ENCODE measurements around the gene S1PR1. TPM values are rescaled to one million over a fixed set of nuclear protein-coding genes. Genes with fewer than 3 reads are reported as not detected.
"Not testable (repeated sequence)": the region's sequence is repeated elsewhere in the genome, so short reads cannot be mapped to it uniquely, and the experiment has no call there.

S1PR1 gene
- total RNA-seq, 1 donor from 2014 or later: 21.9 TPM

- no peak overlapping the region for H3K9ac ChIP-seq (ENCODE audit: low read depth in 1 of 3, low read length in 3 of 3)
- H3K9me3 ChIP-seq (ENCODE audit: control insufficient read depth in 3 of 3, low read length in 3 of 3): no peaks in the 10 kb centered on the region
- no peaks in the 10 kb centered on the region for H3K36me3 ChIP-seq (ENCODE audit: control insufficient read depth in 3 of 3, insufficient read depth in 3 of 3, low read length in 3 of 3)
- H3K4me1 ChIP-seq (ENCODE audit: control insufficient read depth in 3 of 3, insufficient read depth in 3 of 3, low read length in 3 of 3): no peaks in the 10 kb centered on the region
- H3K27me3 ChIP-seq (ENCODE audit: control insufficient read depth in 3 of 3, insufficient read depth in 3 of 3, low read length in 3 of 3): no peaks in the 10 kb centered on the region
- no peak overlapping the region for H3K27ac ChIP-seq (ENCODE audit: low read depth, low read length)
- H3K4me3 ChIP-seq (ENCODE audit: low read length in 3 of 3): no peak overlapping the region
Measured at GRCh38 chr1:101199637-101199982, 37.2 kb upstream of the S1PR1 start.

GRCh38 chr1:101200513-101200912, 36.3 kb upstream of the S1PR1 start:
- Histone ChIP-seq H3K4me1 (ENCODE audit: control insufficient read depth in 3 of 3, insufficient read depth in 3 of 3, low read length in 3 of 3) (no peaks in the 10 kb centered on the region), H3K9me3 (ENCODE audit: control insufficient read depth in 3 of 3, low read length in 3 of 3) (no peaks in the 10 kb centered on the region), H3K9ac (ENCODE audit: low read depth in 1 of 3, low read length in 3 of 3) (no peak overlapping the region), H3K27me3 (ENCODE audit: control insufficient read depth in 3 of 3, insufficient read depth in 3 of 3, low read length in 3 of 3) (no peaks in the 10 kb centered on the region), H3K27ac (ENCODE audit: low read depth, low read length) (no peak overlapping the region), H3K4me3 (ENCODE audit: low read length in 3 of 3) (no peak overlapping the region), H3K36me3 (ENCODE audit: control insufficient read depth in 3 of 3, insufficient read depth in 3 of 3, low read length in 3 of 3) (no peaks in the 10 kb centered on the region)

- no peaks in the 10 kb centered on the region for H3K9me3 ChIP-seq (ENCODE audit: control insufficient read depth in 3 of 3, low read length in 3 of 3)
- H3K27me3 ChIP-seq (ENCODE audit: control insufficient read depth in 3 of 3, insufficient read depth in 3 of 3, low read length in 3 of 3): no peaks in the 10 kb centered on the region
- H3K36me3 ChIP-seq (ENCODE audit: control insufficient read depth in 3 of 3, insufficient read depth in 3 of 3, low read length in 3 of 3): no peaks in the 10 kb centered on the region
- no peak overlapping the region for H3K4me3 ChIP-seq (ENCODE audit: low read length in 3 of 3)
- no peak overlapping the region for H3K27ac ChIP-seq (ENCODE audit: low read depth, low read length)
- H3K4me1 ChIP-seq (ENCODE audit: control insufficient read depth in 3 of 3, insufficient read depth in 3 of 3, low read length in 3 of 3): no peaks in the 10 kb centered on the region
- H3K9ac ChIP-seq (ENCODE audit: low read depth in 1 of 3, low read length in 3 of 3): no peak overlapping the region
Measured at GRCh38 chr1:101203820-101204540, 32.8 kb upstream of the S1PR1 start.

- no peaks in the 10 kb centered on the region for H3K9me3 ChIP-seq (ENCODE audit: control insufficient read depth in 3 of 3, low read length in 3 of 3)
- no peaks in the 10 kb centered on the region for H3K4me1 ChIP-seq (ENCODE audit: control insufficient read depth in 3 of 3, insufficient read depth in 3 of 3, low read length in 3 of 3)
- no peak overlapping the region for H3K4me3 ChIP-seq (ENCODE audit: low read length in 3 of 3)
- no peak overlapping the region for H3K27ac ChIP-seq (ENCODE audit: low read depth, low read length)
- H3K36me3 ChIP-seq (ENCODE audit: control insufficient read depth in 3 of 3, insufficient read depth in 3 of 3, low read length in 3 of 3): no peaks in the 10 kb centered on the region
- no peak overlapping the region for H3K9ac ChIP-seq (ENCODE audit: low read depth in 1 of 3, low read length in 3 of 3)
- no peaks in the 10 kb centered on the region for H3K27me3 ChIP-seq (ENCODE audit: control insufficient read depth in 3 of 3, insufficient read depth in 3 of 3, low read length in 3 of 3)
Measured at GRCh38 chr1:101205457-101205856, 31.4 kb upstream of the S1PR1 start.

- not testable (repeated sequence) for H3K27me3 ChIP-seq (ENCODE audit: control insufficient read depth in 3 of 3, insufficient read depth in 3 of 3, low read length in 3 of 3); H3K4me1 ChIP-seq (ENCODE audit: control insufficient read depth in 3 of 3, insufficient read depth in 3 of 3, low read length in 3 of 3); H3K4me3 ChIP-seq (ENCODE audit: low read length in 3 of 3); H3K9ac ChIP-seq (ENCODE audit: low read depth in 1 of 3, low read length in 3 of 3); H3K27ac ChIP-seq (ENCODE audit: low read depth, low read length); H3K36me3 ChIP-seq (ENCODE audit: control insufficient read depth in 3 of 3, insufficient read depth in 3 of 3, low read length in 3 of 3); H3K9me3 ChIP-seq (ENCODE audit: control insufficient read depth in 3 of 3, low read length in 3 of 3)
Measured at GRCh38 chr1:101206139-101206538, 30.7 kb upstream of the S1PR1 start.

GRCh38 chr1:101207271-101207670, 29.5 kb upstream of the S1PR1 start:
- H3K27me3 ChIP-seq (ENCODE audit: control insufficient read depth in 3 of 3, insufficient read depth in 3 of 3, low read length in 3 of 3); H3K4me1 ChIP-seq (ENCODE audit: control insufficient read depth in 3 of 3, insufficient read depth in 3 of 3, low read length in 3 of 3); H3K4me3 ChIP-seq (ENCODE audit: low read length in 3 of 3); H3K27ac ChIP-seq (ENCODE audit: low read depth, low read length); H3K9me3 ChIP-seq (ENCODE audit: control insufficient read depth in 3 of 3, low read length in 3 of 3); H3K36me3 ChIP-seq (ENCODE audit: control insufficient read depth in 3 of 3, insufficient read depth in 3 of 3, low read length in 3 of 3); H3K9ac ChIP-seq (ENCODE audit: low read depth in 1 of 3, low read length in 3 of 3): not testable (repeated sequence)

- no peak overlapping the region for H3K4me3 ChIP-seq (ENCODE audit: low read length in 3 of 3)
- H3K9me3 ChIP-seq (ENCODE audit: control insufficient read depth in 3 of 3, low read length in 3 of 3): no peaks in the 10 kb centered on the region
Measured at GRCh38 chr1:101207891-101208290, 28.9 kb upstream of the S1PR1 start.

GRCh38 chr1:101215363-101216011, 21.3 kb upstream of the S1PR1 start:
- Histone ChIP-seq H3K27me3 (ENCODE audit: control insufficient read depth in 3 of 3, insufficient read depth in 3 of 3, low read length in 3 of 3) (no peaks in the 10 kb centered on the region), H3K36me3 (ENCODE audit: control insufficient read depth in 3 of 3, insufficient read depth in 3 of 3, low read length in 3 of 3) (no peaks in the 10 kb centered on the region), H3K4me1 (ENCODE audit: control insufficient read depth in 3 of 3, insufficient read depth in 3 of 3, low read length in 3 of 3) (no peaks in the 10 kb centered on the region), H3K27ac (ENCODE audit: low read depth, low read length) (no peak overlapping the region), H3K9ac (ENCODE audit: low read depth in 1 of 3, low read length in 3 of 3) (no peak overlapping the region), H3K4me3 (ENCODE audit: low read length in 3 of 3) (no peak overlapping the region), H3K9me3 (ENCODE audit: control insufficient read depth in 3 of 3, low read length in 3 of 3) (no peaks in the 10 kb centered on the region)

More at GRCh38 chr1:101207891-101208290, 28.9 kb upstream of the S1PR1 start:
- Histone ChIP-seq H3K27ac (ENCODE audit: low read depth, low read length) (no peak overlapping the region), H3K9ac (ENCODE audit: low read depth in 1 of 3, low read length in 3 of 3) (no peak overlapping the region), H3K27me3 (ENCODE audit: control insufficient read depth in 3 of 3, insufficient read depth in 3 of 3, low read length in 3 of 3) (no peaks in the 10 kb centered on the region), H3K4me1 (ENCODE audit: control insufficient read depth in 3 of 3, insufficient read depth in 3 of 3, low read length in 3 of 3) (no peaks in the 10 kb centered on the region), H3K36me3 (ENCODE audit: control insufficient read depth in 3 of 3, insufficient read depth in 3 of 3, low read length in 3 of 3) (no peaks in the 10 kb centered on the region)

GRCh38 chr1:101216623-101217022, 20.2 kb upstream of the S1PR1 start:
- H3K27me3 ChIP-seq (ENCODE audit: control insufficient read depth in 3 of 3, insufficient read depth in 3 of 3, low read length in 3 of 3): no peaks in the 10 kb centered on the region
- H3K9ac ChIP-seq (ENCODE audit: low read depth in 1 of 3, low read length in 3 of 3): no peak overlapping the region
- no peaks in the 10 kb centered on the region for H3K4me1 ChIP-seq (ENCODE audit: control insufficient read depth in 3 of 3, insufficient read depth in 3 of 3, low read length in 3 of 3)
- no peaks in the 10 kb centered on the region for H3K36me3 ChIP-seq (ENCODE audit: control insufficient read depth in 3 of 3, insufficient read depth in 3 of 3, low read length in 3 of 3)
- no peak overlapping the region for H3K4me3 ChIP-seq (ENCODE audit: low read length in 3 of 3)
- no peak overlapping the region for H3K27ac ChIP-seq (ENCODE audit: low read depth, low read length)
- no peaks in the 10 kb centered on the region for H3K9me3 ChIP-seq (ENCODE audit: control insufficient read depth in 3 of 3, low read length in 3 of 3)

GRCh38 chr1:101217148-101217547, 19.7 kb upstream of the S1PR1 start:
- Histone ChIP-seq H3K27ac (ENCODE audit: low read depth, low read length) (no peak overlapping the region), H3K4me1 (ENCODE audit: control insufficient read depth in 3 of 3, insufficient read depth in 3 of 3, low read length in 3 of 3) (no peaks in the 10 kb centered on the region), H3K9ac (ENCODE audit: low read depth in 1 of 3, low read length in 3 of 3) (no peak overlapping the region), H3K9me3 (ENCODE audit: control insufficient read depth in 3 of 3, low read length in 3 of 3) (no peaks in the 10 kb centered on the region), H3K4me3 (ENCODE audit: low read length in 3 of 3) (no peak overlapping the region), H3K36me3 (ENCODE audit: control insufficient read depth in 3 of 3, insufficient read depth in 3 of 3, low read length in 3 of 3) (no peaks in the 10 kb centered on the region), H3K27me3 (ENCODE audit: control insufficient read depth in 3 of 3, insufficient read depth in 3 of 3, low read length in 3 of 3) (no peaks in the 10 kb centered on the region)
